IPS DF 6.9 (cell line): ENCODE data around the gene B3GNT5.
"Not testable (repeated sequence)": the region's sequence is repeated elsewhere in the genome, so short reads cannot be mapped to it uniquely, and the experiment has no call there.

Experiments used
- DNase-seq: peaks from one replicate; pipeline ENCODE4 v3.0.0-alpha.2; 2013; ENCODE audit warnings: low read depth, low spot score
- H3K27ac ChIP-seq: one replicate; pipeline ENCODE4 v1.5.1; 2013; ENCODE audit warnings: low read length, control low read depth
- H3K27me3 ChIP-seq: 2 replicates; pipeline ENCODE4 v1.6.1; 2013; ENCODE audit warnings: mild to moderate bottlenecking, low read length; ENCODE audit not compliant: control insufficient read depth, insufficient read depth
- H3K36me3 ChIP-seq: 2 replicates; pipeline ENCODE4 v1.6.1; 2013; ENCODE audit warnings: low read length; ENCODE audit not compliant: control insufficient read depth, insufficient read depth
- H3K4me1 ChIP-seq: 2 replicates; pipeline ENCODE4 v1.6.1; 2013; ENCODE audit warnings: low read length; ENCODE audit not compliant: control insufficient read depth, insufficient read depth
- H3K4me3 ChIP-seq: 2 replicates; pipeline ENCODE4 v1.5.1; 2013; ENCODE audit warnings: mild to moderate bottlenecking, low read length
- H3K9me3 ChIP-seq: 2 replicates; pipeline ENCODE4 v1.6.1; 2013; ENCODE audit warnings: low read length, inconsistent platforms; ENCODE audit not compliant: control insufficient read depth, insufficient read depth
- WGBS: extraction: QIAGEN DNeasy Blood & Tissue Kit; methylation state at CpG from one replicate; pipeline ENCODE4 v1.1.7; 2013; ENCODE audit warnings: mixed read lengths, missing lambda C conversion rate; ENCODE audit not compliant: insufficient read length, insufficient coverage; 5-methylcytosine and 5-hydroxymethylcytosine counted together

Gene B3GNT5

DNA sequence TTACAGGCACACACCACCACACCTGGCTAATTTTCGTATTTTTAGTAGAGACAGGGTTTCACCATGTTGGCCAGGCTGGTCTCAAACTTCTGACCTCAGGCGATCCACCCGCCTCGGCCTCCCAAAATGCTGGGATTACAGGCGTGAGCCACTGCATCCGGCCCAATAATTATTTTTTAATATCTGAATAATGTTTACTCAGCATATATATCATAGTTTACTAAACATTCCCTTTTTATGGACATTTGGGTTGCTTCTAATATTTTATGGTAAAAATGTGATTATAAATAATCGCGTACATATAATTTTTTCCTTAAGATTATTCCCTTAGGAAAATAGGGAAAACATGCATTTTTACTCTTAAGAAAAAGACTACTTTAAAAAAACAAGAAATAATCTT lies 22.8 kb upstream of the B3GNT5 start:
- not testable (repeated sequence) for H3K36me3 ChIP-seq, DNase-seq, H3K4me1 ChIP-seq, H3K9me3 ChIP-seq, H3K27me3 ChIP-seq, H3K27ac ChIP-seq, H3K4me3 ChIP-seq
- WGBS = no CpG with 5 or more reads among the region's 8 CpGs

DNA sequence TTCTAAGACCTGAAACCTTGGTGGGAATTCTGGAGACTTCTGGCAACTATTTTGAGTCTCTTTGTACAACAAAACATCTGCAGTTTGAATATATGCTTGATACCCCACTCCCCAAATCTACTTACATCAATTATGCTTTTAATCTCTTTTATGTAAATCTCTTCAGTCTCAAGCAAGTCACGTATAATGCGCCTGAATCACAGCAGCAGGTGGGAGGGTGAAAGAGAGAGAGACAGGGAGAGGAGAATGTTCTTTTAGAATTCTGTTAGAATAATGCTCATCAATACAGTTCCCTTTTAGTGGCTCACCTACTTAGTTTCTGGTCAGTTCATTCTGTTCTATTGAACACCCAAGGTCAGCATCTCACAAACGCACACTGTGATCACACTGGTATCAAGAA lies 22.2 kb upstream of the B3GNT5 start:
- Histone ChIP-seq H3K4me1 (no peaks in the 10 kb centered on the region), H3K27me3 (no peaks in the 10 kb centered on the region)
- no CpG with 5 or more reads among the region's 3 CpGs for WGBS

GRCh38 chr3:183233966-183234365 lies 19.1 kb upstream of the B3GNT5 start:
- H3K4me1 ChIP-seq = no peaks in the 10 kb centered on the region
- no peaks in the 10 kb centered on the region for H3K9me3 ChIP-seq
- H3K4me3 ChIP-seq = no peak overlapping the region
- no peak for DNase-seq
- no peaks in the 10 kb centered on the region for H3K36me3 ChIP-seq
- H3K27me3 ChIP-seq = no peaks in the 10 kb centered on the region
- no CpG with 5 or more reads among the region's 4 CpGs for WGBS
- H3K27ac ChIP-seq = no peak overlapping the region

More for the DNA sequence above, 22.2 kb upstream of the B3GNT5 start:
- H3K36me3 ChIP-seq = no peaks in the 10 kb centered on the region
- H3K9me3 ChIP-seq = no peaks in the 10 kb centered on the region
- H3K27ac ChIP-seq = no peak overlapping the region
- H3K4me3 ChIP-seq = no peak overlapping the region
- no peak for DNase-seq

- Histone ChIP-seq H3K36me3 (no peaks in the 10 kb centered on the region), H3K9me3 (peaks cover 2% of the 10 kb centered on the region; the same call in 1 of the 2 replicates), H3K4me1 (no peaks in the 10 kb centered on the region), H3K27ac (no peak overlapping the region), H3K27me3 (no peaks in the 10 kb centered on the region), H3K4me3 (no peak overlapping the region)
- no CpG with 5 or more reads among the region's 5 CpGs for WGBS
- no peak for DNase-seq
These were observed 14.0 kb upstream of the B3GNT5 start for GRCh38 chr3:183239046-183239445.

GRCh38 chr3:183242431-183242830 lies 10.6 kb upstream of the B3GNT5 start:
- peaks cover 2% of the 10 kb centered on the region; the same call in 1 of the 2 replicates for H3K4me1 ChIP-seq
- H3K9me3 ChIP-seq = peaks cover 2% of the 10 kb centered on the region; the same call in 1 of the 2 replicates
- no peaks in the 10 kb centered on the region for H3K27me3 ChIP-seq
- no CpG with 5 or more reads among the region's 1 CpG for WGBS
- no peaks in the 10 kb centered on the region for H3K36me3 ChIP-seq
- no peak for DNase-seq
- no peak overlapping the region for H3K4me3 ChIP-seq
- no peak overlapping the region for H3K27ac ChIP-seq

DNA sequence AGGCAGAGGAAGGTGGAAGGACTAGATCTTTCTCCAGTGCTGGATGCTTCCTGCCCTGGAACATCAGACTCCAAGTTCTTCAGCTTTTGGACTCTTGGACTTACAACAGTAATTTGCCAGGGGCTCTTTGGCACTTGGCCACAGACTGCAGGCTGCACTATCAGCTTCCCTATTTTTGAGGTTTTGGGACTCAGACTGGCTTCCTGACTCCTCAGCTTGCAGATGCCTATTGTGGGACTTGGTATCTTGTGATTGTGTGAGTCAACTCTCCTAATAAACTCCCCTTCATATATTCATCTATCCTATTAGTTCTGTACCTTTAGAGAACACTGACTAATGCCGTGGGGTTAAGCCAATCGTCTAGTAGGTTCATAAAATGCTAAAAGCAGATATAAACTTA lies 8.8 kb upstream of the B3GNT5 start:
- H3K36me3 ChIP-seq = no peaks in the 10 kb centered on the region
- H3K27ac ChIP-seq = no peak overlapping the region
- WGBS = no CpG with 5 or more reads among the region's 2 CpGs
- peaks cover 2% of the 10 kb centered on the region; the same call in 1 of the 2 replicates for H3K4me1 ChIP-seq
- no peaks in the 10 kb centered on the region for H3K27me3 ChIP-seq
- H3K9me3 ChIP-seq = peaks cover 2% of the 10 kb centered on the region; the same call in 1 of the 2 replicates
- no peak overlapping the region for H3K4me3 ChIP-seq
- no peak for DNase-seq

- Histone ChIP-seq H3K27ac (no peak overlapping the region), H3K27me3 (no peaks in the 10 kb centered on the region), H3K36me3 (no peaks in the 10 kb centered on the region), H3K4me3 (no peak overlapping the region), H3K9me3 (peaks cover 2% of the 10 kb centered on the region; the same call in 1 of the 2 replicates), H3K4me1 (peaks cover 4% of the 10 kb centered on the region; the same call in 1 of the 2 replicates)
- DNase-seq = no peak
These were observed 8.0 kb upstream of the B3GNT5 start for GRCh38 chr3:183244981-183245476.

DNA sequence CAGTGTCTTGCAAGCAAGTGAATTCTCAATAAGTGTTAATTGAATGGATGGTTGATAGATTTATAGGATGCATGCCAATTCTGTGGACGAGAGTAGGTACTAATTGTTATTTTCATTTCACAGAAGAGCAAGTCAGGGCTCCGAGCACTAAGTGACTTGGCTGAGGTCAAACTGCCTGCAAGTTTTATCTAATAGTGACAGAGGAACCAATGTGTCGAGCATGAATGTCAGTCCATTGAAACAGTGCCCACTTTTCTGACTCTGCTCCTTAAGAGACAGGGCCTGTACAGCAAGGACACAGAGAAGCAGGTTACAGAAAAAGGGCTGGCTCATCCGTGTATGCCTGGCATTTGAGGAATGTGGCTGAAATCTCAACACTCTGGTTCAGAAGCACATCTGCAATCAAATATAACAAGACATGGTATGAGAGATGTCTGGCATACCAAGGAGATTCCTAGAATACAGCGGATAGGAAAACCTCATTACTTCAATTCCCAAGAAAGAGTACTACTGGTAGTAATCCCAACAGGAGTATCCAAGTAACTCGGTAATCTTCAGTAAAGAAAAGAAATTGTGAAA lies 6.0 kb upstream of the B3GNT5 start:
- Histone ChIP-seq H3K36me3 (no peaks in the 10 kb centered on the region), H3K9me3 (peaks cover 2% of the 10 kb centered on the region; the same call in 1 of the 2 replicates), H3K27ac (no peak overlapping the region), H3K27me3 (peaks cover 1% of the 10 kb centered on the region; the same call in 1 of the 2 replicates), H3K4me1 (peaks cover 4% of the 10 kb centered on the region; the same call in 1 of the 2 replicates), H3K4me3 (no peak overlapping the region)
- WGBS = no CpG with 5 or more reads among the region's 6 CpGs
- no peak for DNase-seq

GRCh38 chr3:183249006-183249718 lies 3.9 kb upstream of the B3GNT5 start:
- WGBS = no CpG with 5 or more reads among the region's 6 CpGs
- H3K36me3 ChIP-seq = no peaks in the 10 kb centered on the region
- DNase-seq = no peak
- no peak overlapping the region for H3K27ac ChIP-seq
- peaks cover 4% of the 10 kb centered on the region; the same call in 1 of the 2 replicates for H3K4me1 ChIP-seq
- peaks cover 5% of the 10 kb centered on the region; the same call in 1 of the 2 replicates for H3K27me3 ChIP-seq
- H3K9me3 ChIP-seq = no peaks in the 10 kb centered on the region
- H3K4me3 ChIP-seq = no peak overlapping the region

DNA sequence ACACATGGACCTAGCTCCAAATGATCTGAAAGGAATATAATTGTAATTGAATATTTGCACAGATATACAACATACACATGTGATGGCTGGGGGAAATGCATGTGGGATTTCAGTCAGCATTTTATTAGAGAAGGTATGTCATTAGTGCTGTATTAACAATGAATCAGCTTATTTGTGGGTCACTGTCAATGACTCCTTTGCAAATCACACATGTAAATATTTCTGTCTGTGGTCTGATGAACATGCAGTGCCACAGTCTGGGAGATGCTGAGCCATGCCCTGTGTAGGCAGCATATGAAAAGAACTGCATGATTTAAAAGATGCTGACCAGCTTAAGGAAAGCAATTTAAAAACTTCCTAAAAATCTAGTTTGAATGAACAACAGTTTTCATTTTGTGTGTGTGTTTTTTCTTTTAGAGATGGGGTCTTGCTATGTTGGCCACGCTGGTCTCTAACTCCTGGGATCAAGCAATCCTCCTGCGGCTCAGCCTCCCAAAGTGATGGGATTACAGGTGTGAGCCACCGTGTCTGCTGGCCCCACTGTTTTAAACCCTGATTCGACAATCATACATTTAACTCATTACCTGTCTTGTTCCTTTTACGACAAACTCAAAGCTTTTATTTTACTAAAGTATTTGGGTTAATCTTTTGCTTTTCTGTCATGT lies 803 bp upstream of the B3GNT5 start:
- no peaks in the 10 kb centered on the region for H3K9me3 ChIP-seq
- no peak overlapping the region for H3K27ac ChIP-seq
- WGBS = 100% methylated on average over 2 of the region's 5 CpGs
- H3K4me3 ChIP-seq = no peak overlapping the region
- H3K4me1 ChIP-seq = peaks cover 2% of the 10 kb centered on the region; the same call in 1 of the 2 replicates
- H3K27me3 ChIP-seq = peaks cover 5% of the 10 kb centered on the region; the same call in 1 of the 2 replicates
- no peaks in the 10 kb centered on the region for H3K36me3 ChIP-seq
- no peak for DNase-seq
